Measurements from ENCODE around the gene MEIKIN.

MEIKIN gene

DNA sequence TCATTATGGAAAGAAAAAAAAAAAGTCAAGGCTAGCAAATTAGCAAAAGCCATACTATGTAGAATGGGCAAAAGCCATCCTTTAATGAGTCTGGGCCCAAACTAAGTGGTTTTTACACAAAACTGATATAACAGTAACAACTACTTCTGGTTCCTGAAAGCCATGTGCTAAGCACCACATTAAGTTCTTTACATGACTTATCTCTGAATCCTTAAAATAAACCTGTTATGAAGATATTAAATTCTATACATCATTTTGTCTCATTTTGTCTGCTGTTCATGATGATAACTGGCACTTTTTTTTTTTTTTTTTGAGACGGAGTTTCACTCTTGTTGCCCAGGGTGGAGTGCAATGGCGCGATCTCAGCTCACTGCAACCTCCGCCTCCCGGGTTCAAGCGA lies 153.6 kb downstream of the MEIKIN start:
- in situ Hi-C loops (cut with HindIII; ENCODE audit: low sequenced_read_pairs): no loop called here
- no peak for DNase-seq (ENCODE audit: low read depth, low spot score)
- TF ChIP-seq, protein P1, sequence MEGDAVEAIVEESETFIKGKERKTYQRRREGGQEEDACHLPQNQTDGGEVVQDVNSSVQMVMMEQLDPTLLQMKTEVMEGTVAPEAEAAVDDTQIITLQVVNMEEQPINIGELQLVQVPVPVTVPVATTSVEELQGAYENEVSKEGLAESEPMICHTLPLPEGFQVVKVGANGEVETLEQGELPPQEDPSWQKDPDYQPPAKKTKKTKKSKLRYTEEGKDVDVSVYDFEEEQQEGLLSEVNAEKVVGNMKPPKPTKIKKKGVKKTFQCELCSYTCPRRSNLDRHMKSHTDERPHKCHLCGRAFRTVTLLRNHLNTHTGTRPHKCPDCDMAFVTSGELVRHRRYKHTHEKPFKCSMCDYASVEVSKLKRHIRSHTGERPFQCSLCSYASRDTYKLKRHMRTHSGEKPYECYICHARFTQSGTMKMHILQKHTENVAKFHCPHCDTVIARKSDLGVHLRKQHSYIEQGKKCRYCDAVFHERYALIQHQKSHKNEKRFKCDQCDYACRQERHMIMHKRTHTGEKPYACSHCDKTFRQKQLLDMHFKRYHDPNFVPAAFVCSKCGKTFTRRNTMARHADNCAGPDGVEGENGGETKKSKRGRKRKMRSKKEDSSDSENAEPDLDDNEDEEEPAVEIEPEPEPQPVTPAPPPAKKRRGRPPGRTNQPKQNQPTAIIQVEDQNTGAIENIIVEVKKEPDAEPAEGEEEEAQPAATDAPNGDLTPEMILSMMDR (IDR thresholded peaks at IDR 0.05; ENCODE audit: low read depth, low read length): no peak
- no peak overlapping the region for H3K4me3 ChIP-seq (ENCODE audit: low read depth, low read length)

DNA sequence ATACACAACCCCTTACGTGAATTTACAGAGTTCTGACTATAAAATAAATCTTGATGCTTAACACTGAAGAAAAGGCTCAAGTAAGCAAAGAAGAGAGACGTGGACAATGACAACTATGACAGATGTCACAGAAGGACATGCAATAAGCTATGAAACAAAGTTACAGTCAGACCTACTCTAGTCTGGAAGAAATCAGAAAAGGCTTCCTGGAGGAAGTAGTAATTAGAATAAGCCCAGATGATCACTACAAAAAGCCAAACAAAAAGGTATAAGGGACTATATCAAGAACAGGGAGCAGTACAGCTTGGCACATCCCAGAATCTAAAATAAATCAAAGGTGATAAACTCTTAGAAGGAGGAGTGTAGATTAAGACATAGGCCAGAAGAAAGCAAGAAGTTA lies 154.9 kb downstream of the MEIKIN start:
- no peak for DNase-seq (ENCODE audit: low read depth, low spot score)
- no peak overlapping the region for H3K4me3 ChIP-seq (ENCODE audit: low read depth, low read length)
- in situ Hi-C loops (cut with HindIII; ENCODE audit: low sequenced_read_pairs): no loop called here
- TF ChIP-seq, protein P1 (IDR thresholded peaks at IDR 0.05; ENCODE audit: low read depth, low read length): no peak

DNA sequence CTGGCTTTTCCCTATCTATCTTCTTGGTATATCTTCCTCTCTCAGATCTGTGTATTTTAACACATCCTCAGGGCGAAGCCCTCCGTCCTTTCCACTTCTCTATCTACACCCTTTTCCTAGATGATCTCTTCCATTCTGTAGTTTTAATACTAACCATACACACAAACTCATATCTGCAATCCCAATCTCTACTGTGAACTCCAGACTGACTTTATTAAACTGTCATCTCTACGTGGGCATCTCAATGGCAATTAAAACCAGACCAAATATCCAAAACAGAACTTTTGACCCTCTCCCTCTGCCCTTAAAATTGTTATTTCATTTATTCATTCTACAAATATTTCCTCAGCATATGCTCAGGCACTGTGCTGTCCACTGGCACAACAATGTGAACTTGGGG lies 155.7 kb downstream of the MEIKIN start:
- in situ Hi-C loops (cut with HindIII; ENCODE audit: low sequenced_read_pairs): no loop called here
- H3K4me3 ChIP-seq (ENCODE audit: low read depth, low read length): no peak overlapping the region
- TF ChIP-seq, protein P1 (IDR thresholded peaks at IDR 0.05; ENCODE audit: low read depth, low read length): no peak
- DNase-seq (ENCODE audit: low read depth, low spot score): no peak

DNA sequence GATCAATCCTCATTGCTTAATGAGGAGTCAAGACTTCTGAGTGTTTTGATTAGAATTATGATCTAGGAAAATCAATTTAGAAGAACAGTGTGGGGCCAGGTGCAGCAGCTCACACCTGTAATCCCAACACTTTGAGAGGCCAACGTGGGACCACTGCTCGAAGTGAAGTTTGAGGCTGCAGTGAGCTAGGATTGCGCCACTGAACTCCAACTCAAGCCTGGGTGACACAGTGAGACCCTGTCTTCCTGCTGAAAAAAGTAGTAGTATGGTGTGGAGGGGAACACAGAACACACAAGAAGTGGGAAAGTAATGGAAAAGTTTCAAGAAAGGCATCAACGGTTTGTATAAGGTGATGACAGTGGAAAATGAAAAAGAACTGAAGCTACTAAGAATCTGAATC lies 157.7 kb downstream of the MEIKIN start:
- TF ChIP-seq, protein P1 (IDR thresholded peaks at IDR 0.05; ENCODE audit: low read depth, low read length): no peak
- in situ Hi-C loops (cut with HindIII; ENCODE audit: low sequenced_read_pairs): no loop called here
- no peak for DNase-seq (ENCODE audit: low read depth, low spot score)
- H3K4me3 ChIP-seq (ENCODE audit: low read depth, low read length): no peak overlapping the region

DNA sequence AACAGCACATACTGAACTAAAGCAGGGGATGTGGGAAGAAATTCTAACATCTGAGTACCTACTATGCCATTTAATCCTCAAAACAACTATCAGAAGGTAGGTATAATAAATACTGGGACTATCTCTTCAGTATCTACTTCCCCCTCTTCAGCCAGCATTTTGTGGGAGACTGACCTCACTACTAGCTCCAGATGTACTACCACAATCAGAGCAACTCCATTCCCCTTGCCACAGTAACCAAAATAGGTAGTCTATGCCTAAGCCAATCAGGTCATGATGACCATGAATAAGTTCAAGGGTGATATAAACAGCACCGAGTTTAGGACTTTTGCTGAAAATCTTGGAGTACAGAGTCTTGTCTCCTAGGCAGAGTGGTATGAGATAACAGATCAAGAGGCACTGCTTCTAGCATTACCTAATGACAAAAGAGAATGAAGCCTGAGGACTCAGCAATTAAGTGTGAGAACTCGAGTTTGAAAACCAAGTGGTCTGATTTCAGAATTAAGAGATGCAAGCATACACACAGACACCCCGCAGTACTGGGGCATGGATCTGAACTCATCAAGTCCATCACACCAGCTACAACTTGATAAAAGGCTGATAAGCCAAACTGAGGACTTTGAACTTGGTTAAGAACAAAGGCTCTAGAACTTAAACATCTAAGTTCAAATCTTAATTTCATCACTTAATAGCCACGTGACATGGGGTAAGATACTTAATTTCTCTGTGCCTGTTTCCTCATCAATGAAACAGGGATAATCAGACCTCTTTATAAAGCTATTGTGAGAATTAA lies 158.4 kb downstream of the MEIKIN start:
- TF ChIP-seq, protein P1 (IDR thresholded peaks at IDR 0.05; ENCODE audit: low read depth, low read length): no peak
- H3K4me3 ChIP-seq (ENCODE audit: low read depth, low read length): no peak overlapping the region
- in situ Hi-C loops (cut with HindIII; ENCODE audit: low sequenced_read_pairs): no loop called here
- DNase-seq (ENCODE audit: low read depth, low spot score): no peak

DNA sequence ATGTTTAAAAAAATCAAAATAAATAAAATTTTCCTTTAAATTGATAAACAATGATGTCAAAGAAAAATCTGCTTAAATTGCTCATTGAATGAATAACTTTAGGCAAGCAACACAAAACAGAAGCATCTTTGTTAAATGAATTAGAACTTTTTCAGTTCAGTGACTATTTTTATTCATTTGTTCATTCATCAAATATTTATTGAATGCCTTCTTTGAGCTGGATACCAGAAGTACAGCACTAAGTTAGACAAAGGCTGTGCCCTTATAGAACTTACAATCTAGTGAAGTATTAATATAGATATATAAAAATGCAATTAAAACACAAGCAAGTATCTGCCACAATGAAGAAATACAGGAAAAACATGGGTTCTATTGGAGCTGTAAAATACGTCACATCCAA lies 159.4 kb downstream of the MEIKIN start:
- no peak overlapping the region for H3K4me3 ChIP-seq (ENCODE audit: low read depth, low read length)
- TF ChIP-seq, protein P1 (IDR thresholded peaks at IDR 0.05; ENCODE audit: low read depth, low read length): no peak
- DNase-seq (ENCODE audit: low read depth, low spot score): no peak
- in situ Hi-C loops (cut with HindIII; ENCODE audit: low sequenced_read_pairs): no loop called here
